HCT116 (cell line): ENCODE results near the gene ZSCAN23. TPM values are rescaled to one million over a fixed set of nuclear protein-coding genes. Genes with fewer than 3 reads are reported as not detected.

Experiments used
- ATAC-seq: fragments of 200-7000 bp; cut with Tn5 transposase; 2 replicates; pipeline ENCODE4 v1.9.1; 2020; ENCODE audit warnings: mild to moderate bottlenecking, moderate library complexity
- BruUV-seq: library from RNA; stranded (reverse); fragments of 400-500 nt; replicated peaks from 2 replicates; lab custom pipeline; 2021; lab: Mats Ljungman, UMichigan
- CTCF ChIA-PET: fragments of 300-600 bp; sonication (Branson Sonifier 250); formaldehyde crosslinking; loops from one replicate; lab custom pipeline; 2021; ENCODE audit warnings: antibody characterized with exemption; lab: Charles Lee
- POLR2A ChIA-PET: fragments of 300-600, 350-600 bp; sonication (Branson Sonifier 250); formaldehyde crosslinking; loops from one replicate; lab custom pipeline; 2021; ENCODE audit warnings: antibody characterized with exemption; lab: Charles Lee
- RAD21 ChIA-PET, 2 experiments: fragments of 300-600 bp; sonication (Branson Sonifier 250); formaldehyde crosslinking; loops; one replicate each; lab custom pipeline; 2023; ENCODE audit warnings: low total read pairs in 2 of 2; ENCODE audit not compliant: uncharacterized antibody in 2 of 2, unreplicated experiment in 2 of 2, low non-redundant PET in 1 of 2; lab: Charles Lee
- DNase-seq: peaks from one replicate; pipeline ENCODE4 v3.0.0-alpha.2; 2010; ENCODE audit warnings: low read depth, low spot score
- H2AFZ ChIP-seq: fragments of 200-600 bp; shearing (Covaris generic), sonication (generic); 2 replicates; pipeline ENCODE4 v1.6.1; 2017; ENCODE audit warnings: low read depth, mixed run types, mixed read lengths, antibody characterized with exemption, low read length; ENCODE audit not compliant: poor library complexity, severe bottlenecking
- H3K27ac ChIP-seq: 2 replicates; pipeline ENCODE4 v1.5.1; 2012; ENCODE audit warnings: low read depth, low read length
- H3K27me3 ChIP-seq: fragments of 200-600 bp; sonication (generic); 2 replicates; pipeline ENCODE4 v1.6.1; 2016; ENCODE audit warnings: mixed run types, low read length, mixed read lengths; ENCODE audit not compliant: insufficient read depth
- H3K36me3 ChIP-seq, 2 experiments: fragments of 200-500 bp in 1 of 2; fragments of 200-600 bp in 1 of 2; sonication (Bioruptor generic) in 1 of 2; sonication (generic) in 1 of 2; 2 replicates each; pipeline versions ENCODE4 v1.5.1 to v1.6.1; 2014 to 2016; ENCODE audit warnings: low read length in 2 of 2, inconsistent platforms in 1 of 2, mixed read lengths in 1 of 2, mixed run types in 1 of 2; ENCODE audit not compliant: insufficient read depth in 2 of 2, control insufficient read depth in 1 of 2
- H3K4me1 ChIP-seq, 2 experiments: fragments of 200-600 bp in 1 of 2; sonication (generic) in 1 of 2; 2 replicates each; pipeline versions ENCODE4 v1.5.1 to v1.6.1; 2012 to 2017; ENCODE audit warnings: low read length in 2 of 2, inconsistent platforms in 1 of 2, mild to moderate bottlenecking in 1 of 2, mixed read lengths in 1 of 2, mixed run types in 1 of 2, moderate library complexity in 1 of 2; ENCODE audit not compliant: insufficient read depth in 2 of 2, control insufficient read depth in 1 of 2
- H3K4me2 ChIP-seq: fragments of 200-600 bp; sonication (generic); 2 replicates; pipeline ENCODE4 v1.6.1; 2017; ENCODE audit warnings: mixed run types, low read length, mixed read lengths
- H3K4me3 ChIP-seq, 2 experiments: fragments of 200-600 bp in 1 of 2; sonication (generic) in 1 of 2; replicated peaks in 1 of 2; 2 replicates each; pipeline ENCODE4 v1.5.1; 2011 to 2016; ENCODE audit warnings: low read length in 2 of 2, control low read depth in 1 of 2, low read depth in 1 of 2, mild to moderate bottlenecking in 1 of 2, mixed read lengths in 1 of 2, mixed run types in 1 of 2
- H3K79me2 ChIP-seq: fragments of 200-600 bp; sonication (generic); 2 replicates; pipeline ENCODE4 v1.6.1; 2017; ENCODE audit warnings: mild to moderate bottlenecking, mixed run types, low read length, moderate library complexity, mixed read lengths; ENCODE audit not compliant: insufficient read depth
- H3K9ac ChIP-seq: fragments of 200-600 bp; sonication (generic); 2 replicates; pipeline ENCODE4 v1.6.1; 2016; ENCODE audit warnings: low read length, mixed read lengths
- H3K9me2 ChIP-seq: fragments of 200-600 bp; sonication (generic), shearing (Covaris generic); 2 replicates; pipeline ENCODE4 v1.6.1; 2017; ENCODE audit warnings: mixed run types, mild to moderate bottlenecking, moderate library complexity; ENCODE audit not compliant: insufficient read depth
- H3K9me3 ChIP-seq, 2 experiments: fragments of 200-500 bp in 1 of 2; fragments of 200-600 bp in 1 of 2; sonication (Bioruptor generic) in 1 of 2; sonication (generic) in 1 of 2; 2 replicates each; pipeline ENCODE4 v1.6.1; 2014 to 2017; ENCODE audit warnings: low read length in 2 of 2, mixed read lengths in 2 of 2, inconsistent platforms in 1 of 2, low read depth in 1 of 2, mild to moderate bottlenecking in 1 of 2, mixed run types in 1 of 2, moderate library complexity in 1 of 2; ENCODE audit not compliant: control insufficient read depth in 1 of 2, insufficient read depth in 1 of 2
- H4K20me1 ChIP-seq: fragments of 200-600 bp; sonication (generic), shearing (Covaris generic); 2 replicates; pipeline ENCODE4 v1.6.1; 2017; ENCODE audit warnings: mixed run types, mild to moderate bottlenecking, moderate library complexity; ENCODE audit not compliant: insufficient read depth
- CEBPB ChIP-seq: IDR thresholded peaks from 2 replicates; pipeline ENCODE4 v1.6.1; 2012; ENCODE audit warnings: low read depth
- EZH2phosphoT487 ChIP-seq: fragments of 200-600 bp; IDR thresholded peaks from 2 replicates; pipeline ENCODE4 v1.6.1; 2018; ENCODE audit warnings: antibody characterized with exemption, borderline replicate concordance
- FOSL1 ChIP-seq: IDR thresholded peaks from 2 replicates; pipeline ENCODE4 v1.6.1; 2012; ENCODE audit warnings: low read depth
- MAX ChIP-seq: IDR thresholded peaks from 2 replicates; pipeline ENCODE4 v1.6.1; 2012
- POLR2A ChIP-seq: IDR thresholded peaks from 2 replicates; pipeline ENCODE4 v1.7.0; 2011; ENCODE audit warnings: borderline replicate concordance; ENCODE audit not compliant: insufficient read depth, insufficient read length; ENCODE audit errors: extremely low read depth
- POLR2AphosphoS5 ChIP-seq: IDR thresholded peaks from 2 replicates; pipeline ENCODE4 v1.6.1; 2011; ENCODE audit warnings: mild to moderate bottlenecking, low read depth, low read length, moderate library complexity
- RAD21 ChIP-seq: IDR thresholded peaks from 2 replicates; pipeline ENCODE4 v1.6.1; 2012; ENCODE audit warnings: low read depth, mild to moderate bottlenecking
- REST ChIP-seq: IDR thresholded peaks from 2 replicates; pipeline ENCODE4 v1.6.1; 2012; ENCODE audit warnings: low read depth
- SRF ChIP-seq: IDR thresholded peaks from 2 replicates; pipeline ENCODE4 v1.6.1; 2012; ENCODE audit warnings: low read depth
- TCF7L2 ChIP-seq: IDR thresholded peaks from 2 replicates; pipeline ENCODE4 v1.7.0; 2011; ENCODE audit warnings: borderline replicate concordance, inconsistent platforms; ENCODE audit not compliant: insufficient read depth, insufficient read length; ENCODE audit errors: extremely low read depth
- intact Hi-C: fragments of 100-400 bp; cut with micrococcal nuclease; formaldehyde crosslinking; loops from 2 replicates; pipeline ENCODE4 v1.10.0; 2022
- total RNA-seq: library from RNA; stranded (reverse); gene quantifications from one replicate; pipeline ENCODE4 v1.2.1, GENCODE V29; 2021; ENCODE audit not compliant: unreplicated experiment

Gene ZSCAN23
- total RNA-seq, 1 experiment from 2014 or later = not detected

- BruUV-seq = no TSS peak
These were observed 37.1 kb upstream of the ZSCAN23 start for GRCh38 chr6:28480253-28480932.

More at GRCh38 chr6:28480253-28480932, 37.1 kb upstream of the ZSCAN23 start:
- POLR2A ChIA-PET = no interaction called here
- intact Hi-C loops = no loop called here
- CTCF ChIA-PET = no interaction called here
- ATAC-seq = no peak
- H3K79me2 ChIP-seq = no peaks in the 10 kb centered on the region
- no peak overlapping the region for H3K4me2 ChIP-seq
- H3K4me3 ChIP-seq = no peak overlapping the region
- H3K9me2 ChIP-seq = no peaks in the 10 kb centered on the region
- H3K27ac ChIP-seq = no peak overlapping the region
- RAD21 ChIA-PET = no interaction called here
- no peaks in the 10 kb centered on the region for H3K9me3 ChIP-seq
- no peaks in the 10 kb centered on the region for H3K36me3 ChIP-seq
- no peak for TF ChIP-seq REST
- TF ChIP-seq FOSL1 = no peak
- no peak for TF ChIP-seq RAD21
- TF ChIP-seq POLR2AphosphoS5 = no peak
- TF ChIP-seq CEBPB = no peak
- no peak for TF ChIP-seq MAX
- TF ChIP-seq SRF = no peak
- no peak for TF ChIP-seq POLR2A
- TF ChIP-seq TCF7L2 = no peak
- no peak for TF ChIP-seq EZH2phosphoT487
- no peak overlapping the region for H2AFZ ChIP-seq
- no peaks in the 10 kb centered on the region for H3K27me3 ChIP-seq
- no peak overlapping the region for H3K9ac ChIP-seq
- no peak for DNase-seq
- H3K4me1 ChIP-seq = no peaks in the 10 kb centered on the region
- no peaks in the 10 kb centered on the region for H4K20me1 ChIP-seq
